Measurements from ENCODE around the gene CROCC2. TPM values are rescaled to one million over a fixed set of nuclear protein-coding genes. Genes with fewer than 3 reads are reported as not detected.

CROCC2 gene
- total RNA-seq, 1 experiment from 2014 or later = not detected

DNA sequence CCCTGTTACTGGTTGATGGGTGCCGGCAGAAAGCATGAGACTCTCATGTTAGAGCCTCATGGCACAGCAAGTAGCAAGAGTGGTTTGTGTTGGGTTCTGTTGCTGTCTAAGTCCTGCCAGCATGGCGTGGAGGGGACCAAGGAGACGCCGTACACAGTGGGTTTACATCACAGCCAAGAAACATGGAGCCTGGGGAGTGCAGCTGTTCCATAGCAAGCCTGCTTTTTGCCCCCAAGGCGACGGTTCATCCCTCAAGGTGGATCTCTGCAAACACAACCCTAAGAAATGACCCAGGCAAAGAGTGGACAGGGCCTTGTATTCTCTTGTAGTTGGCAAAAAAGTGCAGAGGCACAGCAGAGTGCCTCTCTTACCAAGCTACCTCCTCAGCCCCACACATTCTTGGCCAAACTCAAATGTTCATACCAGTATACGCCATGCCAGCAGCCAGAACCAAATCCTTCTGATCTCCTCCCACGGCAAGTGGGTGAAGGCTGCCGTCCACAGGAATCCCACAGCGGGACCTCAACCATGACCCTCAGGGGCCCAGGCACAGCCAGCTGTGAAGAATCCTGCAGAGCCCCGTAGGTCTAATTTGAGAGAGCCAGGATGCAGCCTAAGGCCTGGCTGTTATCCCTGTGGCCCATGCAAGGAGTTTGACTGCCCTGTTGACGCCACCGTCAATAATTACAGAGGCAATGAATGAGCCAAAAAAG is 111.2 kb downstream of the CROCC2 start:
- H3K4me3 ChIP-seq (replicated peaks in 1 of 2; ENCODE audit: low read depth in 1 of 2, low read length in 2 of 2) = no peak overlapping the region
- TF ChIP-seq, protein P1, sequence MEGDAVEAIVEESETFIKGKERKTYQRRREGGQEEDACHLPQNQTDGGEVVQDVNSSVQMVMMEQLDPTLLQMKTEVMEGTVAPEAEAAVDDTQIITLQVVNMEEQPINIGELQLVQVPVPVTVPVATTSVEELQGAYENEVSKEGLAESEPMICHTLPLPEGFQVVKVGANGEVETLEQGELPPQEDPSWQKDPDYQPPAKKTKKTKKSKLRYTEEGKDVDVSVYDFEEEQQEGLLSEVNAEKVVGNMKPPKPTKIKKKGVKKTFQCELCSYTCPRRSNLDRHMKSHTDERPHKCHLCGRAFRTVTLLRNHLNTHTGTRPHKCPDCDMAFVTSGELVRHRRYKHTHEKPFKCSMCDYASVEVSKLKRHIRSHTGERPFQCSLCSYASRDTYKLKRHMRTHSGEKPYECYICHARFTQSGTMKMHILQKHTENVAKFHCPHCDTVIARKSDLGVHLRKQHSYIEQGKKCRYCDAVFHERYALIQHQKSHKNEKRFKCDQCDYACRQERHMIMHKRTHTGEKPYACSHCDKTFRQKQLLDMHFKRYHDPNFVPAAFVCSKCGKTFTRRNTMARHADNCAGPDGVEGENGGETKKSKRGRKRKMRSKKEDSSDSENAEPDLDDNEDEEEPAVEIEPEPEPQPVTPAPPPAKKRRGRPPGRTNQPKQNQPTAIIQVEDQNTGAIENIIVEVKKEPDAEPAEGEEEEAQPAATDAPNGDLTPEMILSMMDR (IDR thresholded peaks at IDR 0.05 in 2 of 3, conservative IDR thresholded peaks at IDR 0.05 in 1 of 3; ENCODE audit: borderline replicate concordance in 1 of 3, insufficient read depth in 1 of 3, low read depth in 2 of 3, low read length in 2 of 3) = no peak
- no peak for TF ChIP-seq POLR2AphosphoS5 (IDR thresholded peaks at IDR 0.05; ENCODE audit: low read depth, low read length)
- no peaks in the 10 kb centered on the region for H3K9me2 ChIP-seq (ENCODE audit: insufficient read depth)
- H3K36me3 ChIP-seq (ENCODE audit: control insufficient read depth in 1 of 2, insufficient read depth in 2 of 2, low read length in 2 of 2) = no peaks in the 10 kb centered on the region
- intact Hi-C loops (cut with micrococcal nuclease) = no loop called here
- H3K27me3 ChIP-seq (ENCODE audit: insufficient read depth, low read length) = no peaks in the 10 kb centered on the region
- ChIA-PET CTCF (no interaction called here), POLR2A (no interaction called here), RAD21 (ENCODE audit: low non-redundant PET in 1 of 2, low total read pairs in 2 of 2, uncharacterized antibody in 2 of 2, unreplicated experiment in 2 of 2) (no interaction called here)
- peaks cover 0 to 7% of the 10 kb centered on the region in 2 experiments; a peak in 1 of 4 replicates for H3K4me1 ChIP-seq (ENCODE audit: control insufficient read depth in 1 of 2, insufficient read depth in 2 of 2, low read length in 2 of 2)
- H3K9ac ChIP-seq (ENCODE audit: low read length) = no peak overlapping the region
- no peaks in the 10 kb centered on the region for H3K9me3 ChIP-seq (ENCODE audit: control insufficient read depth in 1 of 2, insufficient read depth in 1 of 2, low read depth in 1 of 2, low read length in 2 of 2)
- DNase-seq (ENCODE audit: low read depth, low spot score) (no peak), ATAC-seq (no peak)
- no peaks in the 10 kb centered on the region for H4K20me1 ChIP-seq (ENCODE audit: insufficient read depth)
- no peak overlapping the region for H2AFZ ChIP-seq (ENCODE audit: low read depth, low read length, poor library complexity, severe bottlenecking)
- no peak overlapping the region for H3K27ac ChIP-seq (ENCODE audit: low read depth, low read length)
- no peaks in the 10 kb centered on the region for H3K79me2 ChIP-seq (ENCODE audit: insufficient read depth, low read length)
- no TSS peak for BruUV-seq (replicated peaks)
- H3K4me2 ChIP-seq (ENCODE audit: low read length) = no peak overlapping the region

DNA sequence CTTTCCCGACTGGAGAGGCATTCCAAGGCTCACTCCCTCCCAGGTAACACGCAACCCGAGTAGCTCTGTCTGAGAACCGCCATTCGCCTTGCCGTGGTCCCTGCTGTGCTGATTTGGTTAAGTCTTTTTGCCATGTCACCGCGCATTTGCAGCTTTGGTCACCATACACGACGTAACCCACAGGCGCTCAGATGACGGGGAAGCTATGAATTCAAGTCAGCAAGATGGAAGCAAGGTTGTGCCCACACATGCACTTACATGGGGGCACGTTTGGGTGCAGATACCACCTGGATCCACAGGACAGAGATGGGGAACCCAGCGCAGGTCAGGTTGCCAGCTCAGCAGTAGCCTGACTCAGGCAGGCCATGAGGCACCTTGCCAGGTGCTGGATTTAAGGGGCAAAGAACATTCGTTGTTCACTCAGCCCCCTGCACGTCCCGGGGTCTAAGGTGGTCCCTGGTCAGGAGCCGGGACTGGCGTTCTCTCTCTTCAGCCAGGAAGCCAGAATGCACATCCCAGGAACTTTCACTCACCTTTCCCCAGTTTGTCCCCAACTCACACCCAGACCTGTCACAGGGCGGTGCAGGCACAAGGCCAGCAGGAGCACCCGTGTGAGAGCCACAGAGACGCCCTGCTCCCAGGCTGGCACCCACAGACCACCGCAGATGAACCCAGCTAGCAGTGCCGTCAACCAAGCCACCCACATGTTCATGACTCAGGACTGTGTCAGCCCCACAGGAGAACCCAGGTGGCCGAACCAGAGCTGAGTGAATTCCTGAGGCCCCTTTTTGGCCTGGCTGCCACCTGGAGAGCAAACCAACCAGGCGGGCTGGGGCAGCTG is 112.1 kb downstream of the CROCC2 start:
- Histone ChIP-seq H3K9me2 (ENCODE audit: insufficient read depth) (no peaks in the 10 kb centered on the region), H3K79me2 (ENCODE audit: insufficient read depth, low read length) (no peaks in the 10 kb centered on the region), H3K4me3 (replicated peaks in 1 of 2; ENCODE audit: low read depth in 1 of 2, low read length in 2 of 2) (no peak overlapping the region), H3K27me3 (ENCODE audit: insufficient read depth, low read length) (no peaks in the 10 kb centered on the region), H3K9me3 (ENCODE audit: control insufficient read depth in 1 of 2, insufficient read depth in 1 of 2, low read depth in 1 of 2, low read length in 2 of 2) (no peaks in the 10 kb centered on the region), H2AFZ (ENCODE audit: low read depth, low read length, poor library complexity, severe bottlenecking) (no peak overlapping the region), H3K27ac (ENCODE audit: low read depth, low read length) (no peak overlapping the region), H3K4me1 (ENCODE audit: control insufficient read depth in 1 of 2, insufficient read depth in 2 of 2, low read length in 2 of 2) (peaks cover 0 to 7% of the 10 kb centered on the region in 2 experiments; a peak in 1 of 4 replicates), H3K36me3 (ENCODE audit: control insufficient read depth in 1 of 2, insufficient read depth in 2 of 2, low read length in 2 of 2) (no peaks in the 10 kb centered on the region), H3K9ac (ENCODE audit: low read length) (no peak overlapping the region), H4K20me1 (ENCODE audit: insufficient read depth) (no peaks in the 10 kb centered on the region), H3K4me2 (ENCODE audit: low read length) (no peak overlapping the region)
- no peak for ATAC-seq
- RAD21 ChIA-PET (ENCODE audit: low non-redundant PET in 1 of 2, low total read pairs in 2 of 2, uncharacterized antibody in 2 of 2, unreplicated experiment in 2 of 2) = no interaction called here
- POLR2A ChIA-PET = no interaction called here
- CTCF ChIA-PET = no interaction called here
- intact Hi-C loops (cut with micrococcal nuclease) = no loop called here
- no peak for DNase-seq (ENCODE audit: low read depth, low spot score)
- no TSS peak for BruUV-seq (replicated peaks)
- TF ChIP-seq, protein P2, sequence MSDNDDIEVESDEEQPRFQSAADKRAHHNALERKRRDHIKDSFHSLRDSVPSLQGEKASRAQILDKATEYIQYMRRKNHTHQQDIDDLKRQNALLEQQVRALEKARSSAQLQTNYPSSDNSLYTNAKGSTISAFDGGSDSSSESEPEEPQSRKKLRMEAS (IDR thresholded peaks at IDR 0.05) = no peak
- no peak for TF ChIP-seq JUND (IDR thresholded peaks at IDR 0.05)
- TF ChIP-seq, protein P1 (IDR thresholded peaks at IDR 0.05 in 2 of 3, conservative IDR thresholded peaks at IDR 0.05 in 1 of 3; ENCODE audit: borderline replicate concordance in 1 of 3, insufficient read depth in 1 of 3, low read depth in 2 of 3, low read length in 2 of 3) = no peak
